ENCODE data around the gene ISYNA1.

DNA sequence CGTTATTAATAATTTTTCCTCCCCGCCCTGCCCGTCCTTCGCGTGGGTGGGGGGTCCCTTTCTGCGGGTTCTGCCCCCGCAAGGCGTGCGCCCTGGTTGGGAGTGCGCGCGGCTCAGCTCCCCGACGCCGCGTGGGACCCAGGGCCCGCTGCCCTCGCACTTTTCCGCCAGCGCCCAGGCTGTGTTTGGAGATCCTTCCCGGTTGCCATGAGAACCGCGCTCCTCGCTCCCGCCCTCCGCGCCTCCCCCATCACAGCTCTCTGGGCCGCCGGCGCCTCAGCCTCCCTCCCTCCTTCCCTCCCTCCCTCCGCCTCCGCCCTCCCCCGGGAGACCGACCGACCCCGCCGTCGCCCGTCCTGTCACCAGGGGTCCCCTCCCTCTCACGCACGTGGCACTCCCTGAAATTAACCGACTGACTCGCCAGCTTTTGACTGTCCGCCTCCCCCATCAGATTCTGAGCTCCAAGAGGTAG lies 21.1 kb downstream of the ISYNA1 start:
- TF ChIP-seq, protein P1, sequence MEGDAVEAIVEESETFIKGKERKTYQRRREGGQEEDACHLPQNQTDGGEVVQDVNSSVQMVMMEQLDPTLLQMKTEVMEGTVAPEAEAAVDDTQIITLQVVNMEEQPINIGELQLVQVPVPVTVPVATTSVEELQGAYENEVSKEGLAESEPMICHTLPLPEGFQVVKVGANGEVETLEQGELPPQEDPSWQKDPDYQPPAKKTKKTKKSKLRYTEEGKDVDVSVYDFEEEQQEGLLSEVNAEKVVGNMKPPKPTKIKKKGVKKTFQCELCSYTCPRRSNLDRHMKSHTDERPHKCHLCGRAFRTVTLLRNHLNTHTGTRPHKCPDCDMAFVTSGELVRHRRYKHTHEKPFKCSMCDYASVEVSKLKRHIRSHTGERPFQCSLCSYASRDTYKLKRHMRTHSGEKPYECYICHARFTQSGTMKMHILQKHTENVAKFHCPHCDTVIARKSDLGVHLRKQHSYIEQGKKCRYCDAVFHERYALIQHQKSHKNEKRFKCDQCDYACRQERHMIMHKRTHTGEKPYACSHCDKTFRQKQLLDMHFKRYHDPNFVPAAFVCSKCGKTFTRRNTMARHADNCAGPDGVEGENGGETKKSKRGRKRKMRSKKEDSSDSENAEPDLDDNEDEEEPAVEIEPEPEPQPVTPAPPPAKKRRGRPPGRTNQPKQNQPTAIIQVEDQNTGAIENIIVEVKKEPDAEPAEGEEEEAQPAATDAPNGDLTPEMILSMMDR (IDR thresholded peaks at IDR 0.05), result no peak
- TF ChIP-seq POLR2A (IDR thresholded peaks at IDR 0.05), result no peak

Data from Peyer's patch (tissue), 4 donors.